Right ventricle myocardium inferior (tissue), 1 donor: ENCODE results near the gene ENO2. TPM values are rescaled to one million over a fixed set of nuclear protein-coding genes. Genes with fewer than 3 reads are reported as not detected.
A peak's percentile ranks its signal among the peaks of the same experiment; 100 is the strongest.
"Not testable (repeated sequence)": the region's sequence is repeated elsewhere in the genome, so short reads cannot be mapped to it uniquely, and the experiment has no call there.

Source experiments
- ATAC-seq: fragments of 200-7000 bp; cut with Tn5 transposase; one replicate; pipeline ENCODE4 v1.9.1; 2020; ENCODE audit warnings: mild to moderate bottlenecking, moderate library complexity
- DNase-seq: peaks from one replicate; pipeline ENCODE4 v3.0.0; 2021; ENCODE audit errors: missing footprints
- intact Hi-C: fragments of 100-400 bp; cut with DNase I; formaldehyde crosslinking; loops from one replicate; pipeline ENCODE4 v1.11.0; 2022
- total RNA-seq: library from RNA; stranded (reverse); fragmentation: NEBNext Ultra II Directional; extraction: Animal tissue kit (Norgen Biotek cat#: 25700); gene quantifications from one replicate; pipeline ENCODE4 v1.2.1, GENCODE V29; 2021
- donor health status: DM: no; HTN: yes; CAD: no; lungs with severe emphysema.

ENO2 gene
- total RNA-seq, 1 donor from 2014 or later = 10.2 TPM

DNA sequence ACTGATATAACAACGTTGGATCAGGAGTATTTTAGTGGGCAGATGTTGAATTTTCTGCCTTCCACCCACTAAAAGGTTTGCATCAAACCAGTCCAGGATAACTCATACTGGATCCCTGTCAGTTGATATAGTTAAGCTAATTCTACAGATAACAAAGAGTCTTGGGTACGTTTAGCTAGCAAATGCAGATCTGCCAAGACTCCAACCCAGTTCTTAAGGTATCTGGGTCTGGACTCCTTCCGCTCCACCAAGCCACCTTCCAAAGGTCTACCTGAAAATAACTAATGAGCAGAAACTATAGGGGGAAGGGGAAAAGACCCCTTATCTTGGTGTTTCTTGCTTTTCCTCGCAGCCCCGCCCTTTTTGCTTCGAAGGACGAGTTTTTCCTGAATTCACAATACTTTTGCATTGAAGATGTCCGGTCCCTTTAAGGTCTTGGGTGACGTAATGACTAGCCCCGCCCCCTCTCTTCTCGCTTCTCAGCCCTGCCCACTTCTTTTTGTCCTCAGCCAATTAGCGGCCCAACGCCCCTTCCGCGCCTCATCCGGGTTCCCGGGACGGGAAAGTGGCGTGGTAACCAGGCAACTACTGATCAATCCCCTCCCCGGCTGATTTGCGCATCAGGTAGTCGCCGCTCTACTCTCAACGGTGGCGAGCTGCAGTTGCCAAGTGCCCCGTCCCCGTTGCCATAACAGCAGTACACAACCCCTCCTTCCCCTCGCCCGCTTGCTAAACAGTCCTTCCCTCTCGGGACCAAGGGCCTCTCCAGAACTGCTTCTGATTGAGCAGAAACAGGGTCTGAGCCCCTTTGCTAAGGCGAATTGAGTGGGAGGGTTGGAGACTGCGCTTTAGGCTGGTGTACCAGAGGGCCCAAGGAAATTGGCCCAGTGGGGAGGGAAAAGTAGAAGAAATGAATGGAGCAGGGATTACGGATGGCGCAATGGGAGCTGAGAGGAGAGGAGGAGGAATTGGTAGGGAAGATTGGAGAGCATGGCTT lies 9.8 kb upstream of the ENO2 start, which contains the start of gene LRRC23:
TSS of gene LRRC23 (plus strand) at position 543 of the 997 bp plus-strand sequence. CDS start 812 bp downstream, outside the sequence.
- intact Hi-C loops = loop anchor here (2.0 kb wide), 1 partner anchor 20 kb away; no protein-coding TSS in a partner anchor
- peak; percentile 98 for DNase-seq
- ATAC-seq = peak; percentile 98

GRCh38 chr12:6905414-6906040 lies 8.9 kb upstream of the ENO2 start:
- ATAC-seq = no peak
- intact Hi-C loops = loop anchor here (2.0 kb wide), 1 partner anchor 19 kb away; no protein-coding TSS in a partner anchor
- DNase-seq = no peak

DNA sequence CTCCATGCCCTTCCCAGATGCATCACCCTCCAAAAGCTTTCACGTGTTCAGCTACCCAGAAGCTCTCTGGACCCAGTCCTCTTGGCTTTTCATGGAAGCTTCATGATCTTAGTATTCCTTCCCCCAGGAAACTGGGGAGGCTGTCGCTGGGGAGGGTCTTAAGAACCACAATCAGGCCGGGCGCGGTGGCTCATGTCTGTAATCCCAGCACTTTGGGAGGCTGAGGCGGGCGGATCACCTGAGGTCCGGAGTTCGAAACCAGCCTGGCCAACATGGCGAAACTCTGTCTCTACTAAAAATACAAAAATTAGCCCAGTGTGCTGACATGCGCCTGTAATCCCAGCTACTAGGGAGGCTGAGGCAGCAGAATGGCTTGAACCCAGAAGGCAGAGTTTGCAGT lies 6.2 kb upstream of the ENO2 start:
- ATAC-seq, intact Hi-C loops, DNase-seq: not testable (repeated sequence)

- intact Hi-C loops = no loop called here
- ATAC-seq (no peak), DNase-seq (no peak)
Observed at GRCh38 chr12:6909421-6910145, 4.8 kb upstream of the ENO2 start.

GRCh38 chr12:6912164-6912935 lies 2.0 kb upstream of the ENO2 start:
- no peak for ATAC-seq
- no peak for DNase-seq
- intact Hi-C loops = no loop called here

- intact Hi-C loops = no loop called here
- DNase-seq (no peak), ATAC-seq (no peak)
Observed at GRCh38 chr12:6914947-6915788, 788 bp downstream of the ENO2 start.

- intact Hi-C loops = no loop called here
- no peak for DNase-seq
- no peak for ATAC-seq
Observed at GRCh38 chr12:6915789-6916285, 1.5 kb downstream of the ENO2 start.

GRCh38 chr12:6916426-6917200 lies 2.2 kb downstream of the ENO2 start:
- ATAC-seq (no peak), DNase-seq (no peak)
- intact Hi-C loops = no loop called here

DNA sequence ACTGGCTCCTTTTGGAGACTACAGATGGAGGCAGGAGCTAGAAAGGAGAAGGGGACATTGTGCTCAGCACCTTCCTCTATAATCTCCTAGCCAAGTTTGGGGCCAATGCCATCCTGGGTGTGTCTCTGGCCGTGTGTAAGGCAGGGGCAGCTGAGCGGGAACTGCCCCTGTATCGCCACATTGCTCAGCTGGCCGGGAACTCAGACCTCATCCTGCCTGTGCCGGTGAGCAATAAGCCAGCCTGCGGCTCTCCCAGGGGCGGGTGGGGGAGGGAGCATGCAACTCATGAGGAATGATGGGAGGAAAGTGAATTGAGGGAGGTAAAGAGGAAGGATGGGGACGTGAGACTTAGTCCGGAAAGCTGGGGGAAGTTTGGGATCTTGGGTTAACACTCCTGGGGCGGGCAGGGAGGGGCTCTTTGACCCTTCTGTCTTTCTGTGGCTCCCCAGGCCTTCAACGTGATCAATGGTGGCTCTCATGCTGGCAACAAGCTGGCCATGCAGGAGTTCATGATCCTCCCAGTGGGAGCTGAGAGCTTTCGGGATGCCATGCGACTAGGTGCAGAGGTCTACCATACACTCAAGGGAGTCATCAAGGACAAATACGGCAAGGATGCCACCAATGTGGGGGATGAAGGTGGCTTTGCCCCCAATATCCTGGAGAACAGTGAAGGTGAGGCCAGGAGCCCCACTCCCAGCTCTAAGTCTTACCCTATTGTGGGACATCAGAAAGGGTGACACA lies 3.3 kb downstream of the ENO2 start:
- DNase-seq = no peak
- intact Hi-C loops = no loop called here
- ATAC-seq = no peak

GRCh38 chr12:6919588-6919987 lies 5.2 kb downstream of the ENO2 start:
- intact Hi-C loops = no loop called here
- ATAC-seq (no peak), DNase-seq (no peak)

GRCh38 chr12:6921539-6921938 lies 7.2 kb downstream of the ENO2 start:
- no peak for DNase-seq
- intact Hi-C loops = no loop called here
- no peak for ATAC-seq

- no peak for ATAC-seq
- DNase-seq = no peak
- intact Hi-C loops = no loop called here
Observed at GRCh38 chr12:6921996-6922946, 7.9 kb downstream of the ENO2 start.

DNA sequence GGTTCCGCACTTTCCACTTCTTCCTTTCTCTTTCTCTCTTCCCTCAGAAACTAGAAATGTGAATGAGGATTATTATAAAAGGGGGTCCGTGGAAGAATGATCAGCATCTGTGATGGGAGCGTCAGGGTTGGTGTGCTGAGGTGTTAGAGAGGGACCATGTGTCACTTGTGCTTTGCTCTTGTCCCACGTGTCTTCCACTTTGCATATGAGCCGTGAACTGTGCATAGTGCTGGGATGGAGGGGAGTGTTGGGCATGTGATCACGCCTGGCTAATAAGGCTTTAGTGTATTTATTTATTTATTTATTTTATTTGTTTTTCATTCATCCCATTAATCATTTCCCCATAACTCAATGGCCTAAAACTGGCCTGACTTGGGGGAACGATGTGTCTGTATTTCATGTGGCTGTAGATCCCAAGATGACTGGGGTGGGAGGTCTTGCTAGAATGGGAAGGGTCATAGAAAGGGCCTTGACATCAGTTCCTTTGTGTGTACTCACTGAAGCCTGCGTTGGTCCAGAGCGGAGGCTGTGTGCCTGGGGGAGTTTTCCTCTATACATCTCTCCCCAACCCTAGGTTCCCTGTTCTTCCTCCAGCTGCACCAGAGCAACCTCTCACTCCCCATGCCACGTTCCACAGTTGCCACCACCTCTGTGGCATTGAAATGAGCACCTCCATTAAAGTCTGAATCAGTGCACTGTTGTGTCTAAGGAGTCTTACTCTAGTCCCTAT lies 8.8 kb downstream of the ENO2 start:
- DNase-seq = no peak
- no peak for ATAC-seq
- intact Hi-C loops = no loop called here

GRCh38 chr12:6923851-6924250 lies 9.5 kb downstream of the ENO2 start:
- DNase-seq (no peak), ATAC-seq (no peak)
- intact Hi-C loops = loop anchor here (2.0 kb wide), 2 partner anchors 19 to 169 kb away; partner anchors contain the start of genes C1R and LRRC23
